WTC11 (cell line): Measurements from ENCODE around the gene SEMA3D.

Experiments used
- CTCF ChIP-seq: fragments of 200-600 bp; IDR thresholded peaks from 2 replicates; pipeline ENCODE4 v1.8.0; 2022; ENCODE audit warnings: antibody characterized with exemption
- E2F1 ChIP-seq: sonication (generic); formaldehyde crosslinking; IDR thresholded peaks from 2 replicates; pipeline ENCODE4 v1.8.0; 2022; ENCODE audit warnings: mild to moderate bottlenecking, missing genetic modification reagents
- E2F4 ChIP-seq: sonication (generic); formaldehyde crosslinking; IDR thresholded peaks from 2 replicates; pipeline ENCODE4 v1.8.1; 2022; ENCODE audit warnings: low read depth, mild to moderate bottlenecking, moderate library complexity, missing genetic modification reagents, borderline replicate concordance
- ELF4 ChIP-seq: sonication (generic); formaldehyde crosslinking; IDR thresholded peaks from 2 replicates; pipeline ENCODE4 v1.8.1; 2022; ENCODE audit warnings: low read depth, mild to moderate bottlenecking, moderate library complexity, missing genetic modification reagents
- ESRRA ChIP-seq: sonication (generic); formaldehyde crosslinking; IDR thresholded peaks from 2 replicates; pipeline ENCODE4 v1.8.1; 2022; ENCODE audit warnings: mild to moderate bottlenecking, missing genetic modification reagents, borderline replicate concordance
- ETV6 ChIP-seq: sonication (generic); formaldehyde crosslinking; IDR thresholded peaks from 2 replicates; pipeline ENCODE4 v1.8.1; 2022; ENCODE audit warnings: mild to moderate bottlenecking, missing genetic modification reagents
- GABPB1 ChIP-seq: sonication (generic); formaldehyde crosslinking; IDR thresholded peaks from 2 replicates; pipeline ENCODE4 v1.8.1; 2023; ENCODE audit warnings: mild to moderate bottlenecking, missing genetic modification reagents
- HMGXB4 ChIP-seq: sonication (generic); formaldehyde crosslinking; IDR thresholded peaks from 2 replicates; pipeline ENCODE4 v1.8.1; 2023; ENCODE audit warnings: mild to moderate bottlenecking, moderate library complexity, missing genetic modification reagents
- MAX ChIP-seq: sonication (generic); formaldehyde crosslinking; IDR thresholded peaks from 2 replicates; pipeline ENCODE4 v1.8.0; 2022; ENCODE audit warnings: mild to moderate bottlenecking, missing genetic modification reagents
- MXD4 ChIP-seq: fragments of 250-450 bp; sonication (Bioruptor Pico); IDR thresholded peaks from 2 replicates; pipeline ENCODE4 v1.8.0; 2021; ENCODE audit warnings: mild to moderate bottlenecking, moderate library complexity, borderline replicate concordance
- PREB ChIP-seq: sonication (generic); formaldehyde crosslinking; IDR thresholded peaks from 2 replicates; pipeline ENCODE4 v1.8.1; 2022; ENCODE audit warnings: mild to moderate bottlenecking, missing genetic modification reagents, moderate library complexity, borderline replicate concordance
- STAT6 ChIP-seq: sonication (generic); formaldehyde crosslinking; conservative IDR thresholded peaks from 2 replicates; pipeline ENCODE4 v1.8.1; 2023; ENCODE audit warnings: mild to moderate bottlenecking, low read depth, missing genetic modification reagents, moderate library complexity
- USF1 ChIP-seq: sonication (generic); formaldehyde crosslinking; IDR thresholded peaks from 2 replicates; pipeline ENCODE4 v1.8.0; 2022; ENCODE audit warnings: mild to moderate bottlenecking, missing genetic modification reagents
- ZNF423 ChIP-seq: fragments of 250-450 bp; sonication (Bioruptor Pico); IDR thresholded peaks from 2 replicates; pipeline ENCODE4 v2.1.2; 2022; ENCODE audit warnings: mild to moderate bottlenecking, moderate library complexity

GRCh38 chr7:85022064-85022697 lies 164.7 kb downstream of the SEMA3D start:
- TF ChIP-seq ZNF423 (CRISPR knock-in tag): no peak
- TF ChIP-seq CTCF: no peak
- TF ChIP-seq MXD4 (CRISPR knock-in tag): no peak
- TF ChIP-seq E2F4 (CRISPR knock-in tag): no peak
- no peak for TF ChIP-seq MAX (CRISPR knock-in tag)
- no peak for TF ChIP-seq STAT6 (CRISPR knock-in tag)
- TF ChIP-seq E2F1 (CRISPR knock-in tag): no peak
- no peak for TF ChIP-seq USF1
- no peak for TF ChIP-seq HMGXB4 (CRISPR knock-in tag)
- TF ChIP-seq GABPB1 (CRISPR knock-in tag): no peak
- no peak for TF ChIP-seq ETV6 (CRISPR knock-in tag)
- no peak for TF ChIP-seq ESRRA (CRISPR knock-in tag)
- TF ChIP-seq PREB (CRISPR knock-in tag): no peak
- no peak for TF ChIP-seq ELF4 (CRISPR knock-in tag)
